IPS-11a (cell line): ENCODE results near the gene ANO6.

Experiments used
- H3K4me3 ChIP-seq: one replicate; pipeline ENCODE4 v1.5.1; 2013; ENCODE audit warnings: low read depth, low read length, control low read depth

Gene ANO6

DNA sequence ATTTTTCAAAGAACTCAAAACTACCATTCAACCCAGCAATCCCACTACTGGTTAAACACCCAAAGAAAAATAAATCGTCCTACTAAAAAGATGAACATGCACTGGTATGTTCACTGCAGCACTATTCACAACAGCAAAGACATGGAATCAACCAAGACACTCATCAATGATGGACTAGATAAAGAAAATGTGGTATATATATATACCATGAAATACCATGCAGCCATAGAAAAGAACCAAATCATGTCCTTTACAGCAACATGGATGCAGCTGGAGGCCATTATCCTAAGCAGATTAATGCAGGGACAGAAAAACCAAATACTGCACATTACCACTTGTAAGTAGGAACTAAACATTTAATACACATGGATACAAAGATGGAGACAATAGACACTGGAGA lies 3.8 kb upstream of the ANO6 start:
- H3K4me3 ChIP-seq: no peak overlapping the region

DNA sequence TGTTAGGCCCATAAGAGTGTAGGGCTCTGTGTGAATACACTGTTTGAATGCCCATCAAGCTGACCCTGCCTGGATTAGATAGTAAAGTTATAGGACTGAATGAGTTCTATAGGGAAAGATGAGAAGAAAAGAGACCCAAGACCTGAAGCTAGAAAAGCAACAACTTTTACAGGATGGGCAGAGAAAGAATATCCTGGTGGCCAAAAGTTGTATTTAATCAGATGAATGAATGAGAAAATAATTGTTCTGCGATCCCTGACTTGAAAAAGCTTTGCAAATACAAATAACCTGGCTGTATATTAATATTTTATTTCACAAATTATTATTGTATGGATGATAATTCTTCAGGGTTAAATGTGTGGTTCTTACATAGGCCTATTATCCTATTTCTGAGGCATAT lies 2.8 kb upstream of the ANO6 start:
- no peak overlapping the region for H3K4me3 ChIP-seq

DNA sequence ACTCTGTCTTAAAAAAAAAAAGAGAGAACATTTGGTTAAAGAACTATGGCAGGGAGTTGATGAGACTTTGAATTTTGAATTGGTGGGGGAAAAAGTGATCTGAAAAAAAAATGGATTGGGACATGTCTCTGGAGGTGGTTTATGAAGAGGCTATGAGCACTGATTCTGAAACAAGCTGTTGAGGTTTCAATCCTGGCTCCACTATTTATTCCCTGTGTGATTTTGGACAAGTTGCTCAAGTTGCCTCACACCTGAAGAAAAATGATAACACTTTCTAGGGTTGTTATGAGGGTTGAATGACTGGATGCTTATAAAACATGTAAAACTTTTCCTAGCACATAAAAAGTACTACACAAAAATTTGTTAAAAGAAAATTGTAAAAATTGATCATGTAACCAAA lies 1.8 kb upstream of the ANO6 start:
- H3K4me3 ChIP-seq: no peak overlapping the region

DNA sequence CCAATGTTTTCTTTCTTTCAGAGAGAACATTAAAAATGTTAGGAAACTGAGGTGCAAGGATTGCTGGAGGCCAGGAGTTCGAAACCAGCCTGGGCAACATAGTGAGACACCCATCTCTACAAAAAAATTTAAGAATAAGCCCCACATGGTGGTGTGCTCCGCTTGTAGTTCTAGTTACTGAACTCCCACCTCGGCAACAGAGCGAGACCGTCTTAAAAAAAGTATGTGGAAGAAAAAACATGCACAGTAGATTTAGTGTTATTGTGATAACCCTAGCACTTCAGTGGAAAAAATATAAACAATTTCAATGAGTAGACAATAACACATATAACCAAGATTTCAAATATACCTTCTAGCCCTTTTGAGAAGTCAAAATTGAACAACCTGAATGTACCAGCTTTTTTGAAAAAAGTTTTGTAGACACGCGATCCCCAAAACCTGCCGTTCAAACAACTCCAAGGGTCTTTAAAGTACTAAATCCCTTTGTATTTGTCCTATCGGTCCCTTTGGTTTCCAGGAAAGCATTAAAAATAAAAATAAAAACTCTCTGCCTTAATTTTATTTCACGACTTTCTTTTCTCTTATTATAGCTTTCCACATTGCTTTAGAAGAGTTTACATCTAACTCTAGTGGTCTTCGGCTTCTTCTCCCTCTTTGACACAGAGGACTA lies 1.0 kb upstream of the ANO6 start:
- peak overlapping the region; percentile 70 for H3K4me3 ChIP-seq

DNA sequence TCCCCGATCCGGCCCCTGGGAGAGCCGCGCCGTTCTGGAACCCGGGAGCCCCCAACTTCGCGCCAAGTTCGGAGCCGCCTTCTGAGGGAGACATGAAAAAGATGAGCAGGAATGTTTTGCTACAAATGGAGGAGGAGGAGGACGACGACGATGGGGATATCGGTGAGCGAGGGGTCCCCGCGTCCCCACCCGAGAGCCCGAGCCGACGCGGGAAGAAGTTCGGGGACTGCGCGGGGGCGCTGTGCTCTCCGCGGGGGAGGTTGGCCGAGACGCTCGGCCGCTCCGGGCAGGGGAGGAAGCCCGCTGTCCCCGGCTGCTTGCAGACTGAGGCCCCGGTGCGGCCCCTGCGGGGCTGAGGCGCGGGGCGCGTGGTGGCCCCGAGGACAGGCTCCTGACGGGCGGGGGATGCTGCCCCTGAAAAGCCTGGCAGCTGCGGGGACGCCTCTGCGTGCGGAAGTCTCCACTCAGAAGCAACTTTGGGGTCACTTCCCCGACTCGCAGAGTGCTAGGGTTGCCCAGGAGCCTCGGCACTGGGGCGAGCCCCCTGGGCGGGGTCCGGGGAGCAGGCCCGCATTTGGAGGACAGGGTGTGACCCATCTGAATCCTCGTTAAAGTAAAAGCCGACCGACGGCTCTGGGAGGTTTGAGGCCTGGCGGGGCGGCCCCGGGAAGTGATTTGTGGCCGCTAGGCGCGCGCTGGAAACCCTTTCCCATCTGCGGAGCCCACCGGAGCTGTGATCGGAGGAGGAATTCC lies 511 bp downstream of the ANO6 start:
- H3K4me3 ChIP-seq: peak overlapping the region; percentile 70

DNA sequence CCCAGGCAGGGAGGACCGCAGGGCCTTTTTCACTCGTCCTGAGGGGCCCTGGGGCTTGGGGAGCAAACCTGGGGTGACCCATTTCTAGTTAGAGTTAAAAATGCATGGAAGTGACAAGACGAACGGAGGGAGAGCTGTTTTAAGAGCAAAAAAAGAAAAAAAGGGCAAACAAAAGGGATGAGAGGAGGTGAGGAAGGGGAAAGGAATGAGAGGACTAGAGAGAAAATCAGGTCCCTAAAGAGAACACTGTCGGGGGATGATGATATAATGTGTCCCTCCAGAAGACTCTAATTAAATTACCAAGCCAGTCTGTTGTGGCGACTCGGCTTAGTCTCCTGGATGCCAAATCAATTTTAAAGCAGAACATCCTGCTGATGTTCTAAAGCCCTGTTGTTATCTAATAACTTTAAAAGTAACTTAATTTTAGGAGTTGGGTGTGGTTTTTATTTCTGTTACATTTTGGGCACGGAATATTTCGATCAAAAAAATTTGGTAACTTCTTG lies 1.1 kb downstream of the ANO6 start:
- peak overlapping the region; percentile 70 for H3K4me3 ChIP-seq

DNA sequence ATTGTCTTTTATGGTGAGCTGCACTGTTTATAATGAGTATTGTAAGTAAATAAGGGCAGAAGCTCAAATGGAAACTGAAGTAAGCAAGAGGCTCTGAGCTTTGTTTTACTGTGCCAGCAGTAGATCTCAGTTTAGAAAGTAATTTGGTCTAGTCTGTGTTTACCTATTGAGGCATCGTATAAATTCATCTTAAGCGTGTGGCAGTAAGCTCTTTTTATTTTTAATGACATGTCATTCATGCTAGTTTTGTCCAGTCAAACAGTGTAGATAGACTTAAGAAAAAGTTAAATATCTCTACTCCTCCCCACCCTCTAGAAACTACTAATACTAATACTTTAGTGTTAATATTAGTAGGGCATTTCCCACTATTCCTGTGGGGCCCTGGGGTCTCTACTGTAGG lies 2.0 kb downstream of the ANO6 start:
- H3K4me3 ChIP-seq: peak overlapping the region; percentile 70

DNA sequence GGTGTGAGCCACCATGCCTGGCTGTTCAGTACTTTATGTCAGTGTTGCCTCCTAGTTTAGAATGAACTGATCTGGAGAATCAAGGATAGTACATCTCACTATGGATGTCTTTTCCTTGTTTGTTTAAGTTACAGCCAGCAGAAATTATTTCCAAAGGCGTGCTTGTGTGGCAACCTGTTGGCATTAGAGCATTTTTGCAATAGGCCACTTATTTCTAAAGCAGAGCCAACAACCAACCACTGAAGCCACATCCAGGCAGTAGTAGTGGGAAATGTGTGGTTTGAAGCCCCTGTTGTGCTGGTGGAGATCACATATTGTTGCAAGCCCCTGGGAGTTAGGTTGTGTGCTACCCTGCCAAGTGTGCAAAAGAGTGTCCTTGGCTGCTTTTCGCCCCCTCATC lies 3.7 kb downstream of the ANO6 start:
- no peak overlapping the region for H3K4me3 ChIP-seq

DNA sequence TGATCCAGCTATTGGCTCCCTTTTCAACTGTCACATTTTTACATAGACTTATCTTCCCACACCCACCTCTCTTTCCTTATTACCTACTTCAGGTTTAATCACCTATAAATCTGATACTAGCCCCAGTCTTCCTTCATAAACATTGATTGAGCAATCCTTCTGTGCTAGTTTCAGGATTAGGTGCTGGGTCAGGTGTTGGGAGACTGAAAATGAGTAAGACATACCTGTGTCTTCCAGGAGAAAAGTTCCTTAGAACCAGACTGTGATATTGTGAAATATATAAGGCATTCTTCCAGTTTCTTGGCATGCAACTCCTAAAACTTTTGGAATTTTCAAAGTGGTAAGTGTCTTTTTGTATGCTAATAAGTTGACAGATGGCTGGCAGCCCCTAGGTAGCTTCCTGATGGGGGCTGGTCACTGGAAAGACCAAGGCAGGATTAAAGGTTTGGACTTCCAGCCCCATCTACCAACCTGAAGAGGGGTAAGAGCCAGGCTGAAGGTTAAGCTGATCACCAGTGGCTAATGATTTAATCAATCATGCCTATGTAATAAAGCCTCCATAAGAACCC lies 4.6 kb downstream of the ANO6 start:
- no peak overlapping the region for H3K4me3 ChIP-seq

DNA sequence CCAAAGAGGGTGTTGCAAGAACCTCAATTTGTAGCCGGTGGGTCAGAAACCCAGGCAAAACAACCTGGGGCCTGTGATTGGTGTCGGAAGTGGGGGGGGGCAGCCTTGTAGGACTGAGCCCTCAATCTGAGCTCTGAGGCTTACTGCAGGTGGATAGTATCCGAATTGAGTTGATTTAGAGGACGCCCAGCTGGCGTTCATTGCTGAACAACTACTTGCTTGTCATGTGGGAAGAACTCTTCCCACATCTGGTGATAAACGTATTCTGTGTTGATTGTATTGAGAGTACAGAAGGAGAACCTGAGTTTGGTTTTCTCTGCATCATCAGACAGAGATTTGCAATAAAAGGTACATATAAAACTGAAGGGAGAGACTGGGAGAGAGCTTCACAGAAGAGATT lies 5.1 kb downstream of the ANO6 start:
- no peak overlapping the region for H3K4me3 ChIP-seq

DNA sequence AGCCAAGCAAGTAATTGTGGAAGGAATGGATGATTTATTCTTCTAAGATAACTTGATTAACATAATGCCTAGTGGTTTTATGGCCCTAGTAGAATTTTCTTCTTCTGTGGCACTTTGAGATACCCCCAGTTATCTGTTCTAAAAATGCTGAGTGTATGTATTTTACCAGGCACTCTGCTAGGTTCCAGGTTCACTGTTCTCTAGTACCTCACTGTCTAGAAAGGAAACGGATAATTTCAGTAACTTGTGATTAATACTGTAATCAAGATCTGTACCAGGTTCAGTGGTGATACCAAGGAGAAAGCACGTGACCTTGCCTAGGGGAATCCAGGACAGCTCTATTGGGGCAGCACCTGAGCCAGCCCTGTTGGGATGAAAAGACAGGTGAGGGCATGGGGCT lies 8.0 kb downstream of the ANO6 start:
- H3K4me3 ChIP-seq: no peak overlapping the region

DNA sequence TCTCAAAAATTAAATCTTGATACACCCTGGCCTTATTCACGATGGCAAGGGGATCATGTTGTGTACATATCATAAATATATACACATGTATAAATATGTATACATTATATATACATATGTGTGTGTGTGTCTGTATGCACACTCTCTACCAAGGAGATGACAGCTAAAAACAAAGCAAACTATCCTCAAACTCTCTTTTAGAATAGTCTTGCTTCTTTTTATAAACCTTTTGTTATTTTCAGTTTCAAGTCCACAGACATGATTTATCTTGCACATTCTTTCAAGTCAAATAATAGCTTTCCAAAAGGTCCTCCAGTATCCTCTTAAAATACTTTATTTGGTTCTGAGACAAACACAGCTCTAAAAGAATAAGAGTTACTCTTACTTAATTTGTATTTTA lies 8.4 kb downstream of the ANO6 start:
- H3K4me3 ChIP-seq: no peak overlapping the region

DNA sequence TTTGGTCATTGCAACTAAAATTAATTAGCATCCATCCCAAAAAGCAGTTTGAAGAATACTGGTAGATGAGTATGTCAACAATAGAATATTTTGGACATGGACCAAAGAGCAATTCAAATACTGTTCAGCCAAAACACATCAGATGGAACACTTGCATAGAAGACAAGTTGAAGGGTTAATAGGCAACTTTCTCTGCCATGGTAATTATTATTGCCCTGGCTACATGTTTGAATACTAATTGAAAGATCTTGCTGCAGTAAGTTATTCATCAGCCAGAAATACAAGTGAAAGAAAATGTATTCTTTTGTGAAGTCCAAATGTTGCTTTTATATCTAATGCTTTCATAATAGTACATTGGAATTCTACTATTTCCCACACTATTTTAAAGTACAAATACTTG lies 10.1 kb downstream of the ANO6 start:
- H3K4me3 ChIP-seq: no peak overlapping the region

DNA sequence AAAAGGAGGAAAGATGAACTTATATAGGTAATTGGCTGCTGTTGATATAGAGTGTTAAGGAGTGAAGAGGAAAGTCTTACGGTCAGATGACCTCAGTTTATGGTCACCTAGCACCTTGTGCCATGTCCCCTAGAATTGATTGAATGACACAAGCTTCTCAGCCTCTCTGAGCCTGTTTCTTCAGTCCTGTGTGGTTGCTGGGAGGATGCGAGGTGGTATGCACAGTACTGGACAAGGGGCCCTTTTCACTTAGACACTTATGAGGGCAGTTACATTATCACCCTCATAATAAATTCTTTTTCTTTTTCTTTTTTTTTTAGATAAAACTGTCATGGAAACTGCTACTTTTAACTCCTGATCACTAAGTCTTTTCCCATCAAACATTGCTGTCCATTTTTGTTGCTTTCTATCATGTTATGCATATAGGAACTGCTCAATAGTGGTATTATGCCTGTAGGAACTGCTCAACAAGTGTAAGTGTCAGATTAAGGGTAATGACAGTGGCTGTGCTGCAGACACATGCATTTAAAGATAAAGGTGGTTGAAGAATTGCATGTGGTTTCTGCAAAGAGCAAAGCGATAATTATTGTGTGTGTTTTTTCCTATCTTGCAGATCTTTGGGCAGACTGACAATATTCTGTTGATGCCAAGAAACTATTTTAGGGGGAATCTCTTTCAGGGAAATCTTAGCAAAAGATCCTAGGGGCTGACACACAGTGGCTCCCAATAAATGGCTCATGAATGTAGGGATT lies 11.6 kb downstream of the ANO6 start:
- H3K4me3 ChIP-seq: no peak overlapping the region

DNA sequence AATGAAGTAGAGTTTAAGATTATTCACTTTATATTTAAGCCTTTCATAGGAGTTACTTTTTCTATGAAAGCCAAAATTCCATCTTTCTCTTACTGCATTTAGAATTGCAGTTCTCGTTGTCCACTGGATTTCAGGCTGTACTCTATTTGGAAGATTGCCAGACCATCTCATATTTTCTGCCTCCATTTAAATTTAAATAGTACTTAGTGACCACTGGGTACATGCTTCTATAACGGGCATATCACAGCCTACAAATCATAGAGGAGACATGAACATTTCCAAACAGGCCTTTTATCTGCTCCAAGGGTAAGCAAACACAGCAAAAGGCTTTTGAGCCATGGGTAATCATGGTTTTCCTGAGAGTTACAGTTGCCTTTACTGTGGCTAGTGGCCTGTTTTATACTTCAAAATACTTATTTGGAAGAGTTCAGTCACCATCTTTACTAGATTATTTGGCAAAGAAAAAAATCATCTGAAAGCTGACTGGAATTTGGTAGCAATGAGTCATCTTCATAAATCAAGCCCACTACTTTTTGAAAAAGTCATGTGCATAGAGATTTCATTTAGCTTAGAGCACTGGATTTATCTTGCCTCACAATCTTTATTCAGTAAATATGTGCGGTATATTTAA lies 15.7 kb downstream of the ANO6 start:
- H3K4me3 ChIP-seq: no peak overlapping the region

DNA sequence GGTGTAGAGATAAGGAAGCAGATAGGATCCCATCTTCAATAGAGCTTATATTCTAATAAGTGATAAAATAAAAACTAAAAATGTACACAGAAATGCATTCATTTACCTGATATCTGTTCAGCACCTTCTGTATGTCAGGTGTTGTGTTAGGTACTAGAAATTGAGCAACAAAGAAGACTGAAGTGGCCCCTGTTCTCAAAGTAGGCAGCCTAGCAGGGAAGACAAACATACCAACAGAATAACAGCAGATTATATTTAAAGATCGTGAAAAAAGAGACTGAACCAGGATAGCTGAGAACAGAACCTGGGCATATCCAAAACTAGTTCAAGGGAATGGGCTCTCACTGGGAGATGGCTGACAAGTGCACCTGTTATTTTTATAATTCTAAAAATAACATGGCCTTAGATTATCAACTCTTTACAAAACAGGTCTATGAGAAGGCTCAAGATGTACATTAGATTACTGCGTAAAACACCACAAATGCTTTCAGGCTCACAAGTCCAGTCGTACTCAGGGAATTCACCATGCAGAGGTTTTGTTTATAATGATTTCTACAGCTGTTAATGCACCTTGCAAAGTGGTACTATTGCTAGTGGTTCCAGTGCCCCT lies 16.4 kb downstream of the ANO6 start:
- no peak overlapping the region for H3K4me3 ChIP-seq

DNA sequence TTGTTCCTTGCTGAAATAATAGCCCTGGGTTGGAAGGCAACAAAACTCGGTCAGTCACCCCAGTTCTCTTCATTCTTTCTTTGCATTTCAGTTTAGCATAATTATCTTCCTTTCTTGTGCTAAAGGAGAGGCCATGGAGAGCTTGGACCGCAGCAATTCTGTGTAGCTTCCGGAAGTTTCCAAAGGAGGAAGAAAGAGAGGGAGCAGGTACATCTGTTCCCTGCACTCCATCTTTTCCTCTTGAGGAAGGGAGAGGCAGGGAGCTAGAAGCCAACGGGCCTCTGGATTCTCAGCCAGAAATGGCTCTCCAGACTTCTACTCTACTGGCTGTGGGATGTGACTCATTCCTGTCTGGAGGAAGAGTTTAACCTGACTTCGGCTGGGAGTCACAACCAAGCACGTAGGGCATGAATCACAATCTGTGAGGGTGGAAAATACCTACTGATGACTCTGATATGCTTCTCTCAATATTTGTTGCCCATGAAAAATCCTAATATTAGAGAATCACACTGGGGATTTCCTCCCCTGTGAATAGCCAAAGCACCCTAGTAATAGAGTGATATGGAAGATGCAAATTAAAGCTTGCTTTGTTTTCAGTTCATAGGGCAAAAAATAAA lies 17.0 kb downstream of the ANO6 start:
- H3K4me3 ChIP-seq: no peak overlapping the region

DNA sequence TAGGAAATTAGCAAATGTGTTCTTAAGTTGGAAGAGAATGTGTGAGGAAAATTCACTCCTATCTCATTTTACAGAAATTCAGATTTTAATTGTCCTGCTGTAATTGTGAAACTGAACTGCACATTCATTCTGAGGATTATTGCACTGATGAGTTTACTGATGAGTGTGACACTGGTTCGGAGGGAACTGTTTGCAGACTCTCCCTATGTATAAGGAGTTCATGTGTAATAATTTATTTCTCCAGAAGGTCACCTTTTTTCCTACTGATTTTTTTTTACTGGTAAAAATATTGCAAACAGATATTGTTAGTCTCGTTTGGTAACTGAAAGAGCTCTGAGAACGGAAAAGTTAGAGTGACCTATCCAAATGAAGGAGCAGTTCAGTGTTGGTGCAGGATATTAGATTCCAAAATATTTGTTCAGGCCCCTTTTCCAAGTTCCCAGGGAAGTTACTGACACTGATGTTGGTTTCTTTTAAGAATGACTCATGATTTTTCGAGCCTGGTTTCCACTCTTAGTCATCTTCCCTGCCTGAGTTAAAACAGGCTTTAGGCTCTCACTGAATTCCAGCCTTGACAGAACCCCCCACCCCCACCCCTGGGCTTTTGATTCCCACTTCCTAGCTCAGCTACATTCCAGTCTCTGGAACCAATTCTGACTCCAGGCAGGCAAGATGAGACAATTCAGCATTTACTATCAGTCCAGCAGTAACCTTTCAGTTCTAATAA lies 18.4 kb downstream of the ANO6 start:
- no peak overlapping the region for H3K4me3 ChIP-seq
